DMS114 treated with DMSO at 0.1 percent for 48 hours (cell line): ENCODE results near the gene TBC1D22A.

Source experiments
- DNase-seq: peaks from one replicate; lab custom pipeline; 2025; ENCODE audit not compliant: unreplicated experiment; lab: John Stamatoyannopoulos, UW

TBC1D22A gene

GRCh38 chr22:47052236-47053012 lies 290.0 kb downstream of the TBC1D22A start:
- no peak for DNase-seq

- DNase-seq = no peak
Observed at GRCh38 chr22:47053013-47053725, 290.7 kb downstream of the TBC1D22A start.

GRCh38 chr22:47053726-47054141 lies 291.3 kb downstream of the TBC1D22A start:
- DNase-seq = no peak

- no peak for DNase-seq
Observed at GRCh38 chr22:47054231-47055072, 292.0 kb downstream of the TBC1D22A start.

- DNase-seq = no peak
Observed at GRCh38 chr22:47055073-47055355, 292.6 kb downstream of the TBC1D22A start.

- DNase-seq = no peak
Observed at GRCh38 chr22:47055461-47055860, 293.0 kb downstream of the TBC1D22A start.

- DNase-seq = no peak
Observed at GRCh38 chr22:47055921-47056320, 293.5 kb downstream of the TBC1D22A start.

GRCh38 chr22:47056361-47056760 lies 293.9 kb downstream of the TBC1D22A start:
- no peak for DNase-seq

- DNase-seq = no peak
Observed at GRCh38 chr22:47056776-47057470, 294.5 kb downstream of the TBC1D22A start.

- DNase-seq = no peak
Observed at GRCh38 chr22:47057916-47058585, 295.6 kb downstream of the TBC1D22A start.

- DNase-seq = no peak
Observed at GRCh38 chr22:47059076-47059475, 296.6 kb downstream of the TBC1D22A start.

- DNase-seq = no peak
Observed at GRCh38 chr22:47059701-47060161, 297.3 kb downstream of the TBC1D22A start.

GRCh38 chr22:47060718-47061117 lies 298.3 kb downstream of the TBC1D22A start:
- no peak for DNase-seq

- DNase-seq = no peak
Observed at GRCh38 chr22:47061226-47061625, 298.8 kb downstream of the TBC1D22A start.

GRCh38 chr22:47062126-47062525 lies 299.7 kb downstream of the TBC1D22A start:
- DNase-seq = no peak

GRCh38 chr22:47063071-47063509 lies 300.6 kb downstream of the TBC1D22A start:
- no peak for DNase-seq

- DNase-seq = no peak
Observed at GRCh38 chr22:47063606-47064005, 301.2 kb downstream of the TBC1D22A start.

GRCh38 chr22:47064016-47064415 lies 301.6 kb downstream of the TBC1D22A start:
- DNase-seq = no peak

GRCh38 chr22:47064416-47064815 lies 302.0 kb downstream of the TBC1D22A start:
- no peak for DNase-seq
